ENCODE data around the gene ADCY5.

Gene ADCY5

DNA sequence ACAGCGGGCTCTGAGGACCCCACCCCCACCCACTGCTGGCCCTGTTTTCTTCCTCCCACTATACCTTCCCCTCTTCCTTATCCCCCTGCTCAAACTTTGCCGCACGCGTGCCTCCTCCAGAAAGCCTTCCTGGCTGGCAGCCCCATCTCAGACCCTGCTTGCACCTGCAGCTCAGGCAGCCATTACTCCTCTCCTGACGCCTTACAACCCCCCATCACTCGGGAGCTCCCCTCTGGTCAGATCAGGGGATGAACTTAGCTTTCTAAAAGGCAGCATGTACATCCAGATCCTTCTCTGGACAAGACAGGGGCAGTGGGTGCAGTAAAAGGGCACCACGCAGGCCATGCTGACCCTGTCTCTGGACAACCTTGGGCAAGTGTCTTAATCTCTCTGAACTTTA lies 152.6 kb downstream of the ADCY5 start:
- no peak for DNase-seq

DNA sequence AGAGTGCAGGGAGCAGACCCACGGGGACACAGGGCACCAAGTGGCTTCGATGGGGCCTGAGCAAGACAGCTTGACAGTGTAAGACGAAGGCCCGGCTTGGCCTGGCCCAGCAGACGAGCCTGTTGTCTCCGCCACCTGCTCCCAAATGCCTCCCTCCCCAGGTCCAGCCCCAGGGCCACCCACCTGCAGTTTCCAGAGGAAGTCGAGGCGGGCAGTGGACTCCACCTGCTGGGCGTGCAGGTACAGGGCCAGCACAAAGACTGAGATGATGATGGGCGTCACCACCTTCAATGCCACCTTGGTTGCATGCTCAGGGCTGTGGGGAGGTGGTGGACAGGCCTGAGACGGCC lies 153.0 kb downstream of the ADCY5 start:
- no peak for DNase-seq

DNA sequence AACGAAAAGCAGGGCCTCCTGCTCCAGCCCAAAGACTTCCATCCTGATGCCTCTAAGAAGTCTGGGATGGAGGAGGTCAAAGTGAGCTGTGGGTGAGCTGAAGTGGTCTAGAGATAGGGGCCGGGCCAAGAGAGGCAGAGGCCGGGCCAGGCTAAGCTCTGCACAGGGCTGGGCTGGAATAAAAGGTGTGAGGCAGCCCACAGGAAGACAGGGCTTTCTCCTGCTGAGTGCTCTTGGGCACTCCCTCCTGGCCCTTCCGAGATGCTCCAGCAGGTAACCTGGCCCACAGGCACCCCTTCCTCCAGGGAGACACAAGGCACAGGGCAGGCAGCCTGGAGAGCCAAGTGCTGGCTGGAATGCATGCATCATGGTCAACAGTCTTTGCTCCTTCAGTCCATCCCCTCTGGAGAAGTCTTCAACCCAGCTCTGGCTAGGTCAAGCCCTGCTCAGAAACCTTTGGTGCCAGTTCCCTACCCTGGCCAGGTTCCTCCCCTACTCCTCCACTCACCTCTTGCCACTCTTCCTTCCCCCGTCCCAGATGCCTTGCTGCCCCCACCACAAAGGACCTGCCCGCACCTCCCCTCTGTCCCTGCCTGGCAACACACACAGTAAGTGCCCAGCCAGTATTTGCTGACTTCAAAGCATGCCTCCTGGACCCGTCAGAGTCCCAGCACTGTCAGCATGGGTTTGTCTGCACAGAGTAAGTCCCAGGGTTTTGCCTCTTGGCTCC lies 153.6 kb downstream of the ADCY5 start:
- DNase-seq = no peak

DNA sequence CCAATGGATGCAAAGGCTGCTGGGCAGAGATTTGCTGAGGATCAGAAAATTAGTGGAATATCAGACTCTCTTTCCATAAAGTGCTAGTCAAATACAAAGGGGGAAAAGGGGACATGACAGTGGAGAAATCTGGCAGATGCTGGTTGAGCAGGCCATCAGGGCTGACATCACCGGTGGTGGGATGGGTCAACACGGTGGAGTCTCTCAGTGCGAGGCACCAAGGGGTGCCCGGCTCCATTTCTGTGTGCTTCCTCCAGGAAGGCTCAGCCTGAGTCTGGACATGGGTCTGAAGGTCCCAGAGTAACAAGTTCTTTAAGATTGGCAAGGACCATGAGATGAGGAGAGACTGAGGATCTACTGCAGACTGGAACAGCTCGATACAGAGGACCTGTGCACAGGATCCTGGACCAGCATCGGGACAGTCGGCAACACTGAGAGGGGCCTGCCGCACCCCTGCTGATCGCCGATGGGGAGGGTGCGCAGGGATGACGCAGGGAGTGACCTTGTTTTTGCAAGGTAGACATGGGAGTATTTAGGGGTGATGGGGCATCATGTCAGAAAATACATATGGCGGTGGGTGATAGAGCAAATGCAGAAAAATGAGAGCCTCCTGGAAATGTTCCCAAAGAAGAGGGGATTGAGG lies 154.5 kb downstream of the ADCY5 start:
- no peak for DNase-seq

GRCh38 chr3:123292321-123293310 lies 156.3 kb downstream of the ADCY5 start:
- no peak for DNase-seq

GRCh38 chr3:123291404-123291803 lies 157.5 kb downstream of the ADCY5 start:
- DNase-seq = no peak

DNA sequence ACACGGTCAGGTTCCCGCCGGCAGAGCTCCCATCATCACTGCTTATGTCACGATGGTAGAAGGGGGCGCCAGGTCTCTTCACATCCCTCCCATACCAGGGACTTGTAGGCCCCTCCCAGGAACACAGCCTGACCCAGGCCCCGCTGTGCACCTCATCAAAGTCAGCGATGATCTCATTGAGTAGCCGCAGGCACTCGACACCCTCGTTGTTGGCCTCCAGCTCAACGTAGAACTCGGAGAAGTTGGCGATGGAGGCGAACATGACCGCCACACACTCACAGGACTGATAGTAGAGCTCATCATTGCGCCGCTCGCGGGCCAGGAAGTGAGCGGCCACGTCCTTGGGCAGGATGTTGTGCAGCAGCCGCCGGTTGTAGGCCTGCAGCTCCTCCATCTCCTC lies 157.9 kb downstream of the ADCY5 start:
- DNase-seq = no peak

GRCh38 chr3:123290107-123290930 lies 158.6 kb downstream of the ADCY5 start:
- no peak for DNase-seq

DNA sequence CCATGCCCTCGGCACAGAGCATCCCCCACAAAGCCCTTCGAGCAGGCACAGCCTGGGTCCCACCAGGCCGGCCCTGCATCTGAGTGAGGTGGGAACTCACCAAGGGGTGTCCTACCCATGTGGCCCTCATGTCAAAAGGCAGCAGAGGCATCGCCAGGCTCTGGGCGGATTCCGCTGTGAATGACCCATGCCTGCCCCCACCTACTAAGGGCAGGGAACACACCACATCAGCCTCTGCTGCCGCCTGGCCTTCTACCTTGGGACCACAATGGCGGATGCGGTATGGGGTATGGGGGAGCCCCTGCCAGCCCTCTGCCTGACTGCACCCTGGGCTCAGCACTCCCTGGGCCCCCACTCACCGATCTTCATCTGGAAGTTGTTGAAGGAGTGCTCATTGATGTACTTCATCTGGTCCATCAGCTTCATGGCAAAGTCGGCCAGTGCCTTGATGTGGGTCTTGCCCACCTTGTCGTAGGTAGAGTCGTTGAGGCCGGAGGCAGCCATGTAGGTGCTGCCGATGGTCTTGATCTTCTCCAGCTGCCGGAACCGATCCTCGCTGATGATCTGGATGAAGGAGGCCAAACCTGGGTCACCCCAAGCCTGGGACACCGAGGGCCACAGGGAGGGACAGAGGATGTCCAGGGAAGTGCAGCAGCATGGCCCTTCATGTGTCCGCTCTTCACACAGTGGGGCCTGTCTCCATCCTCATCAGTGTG lies 159.3 kb downstream of the ADCY5 start:
- DNase-seq = no peak

GRCh38 chr3:123287962-123288302 lies 161.0 kb downstream of the ADCY5 start:
- DNase-seq = no peak

- DNase-seq = no peak
Measured at GRCh38 chr3:123287051-123287961, 161.6 kb downstream of the ADCY5 start.

DNA sequence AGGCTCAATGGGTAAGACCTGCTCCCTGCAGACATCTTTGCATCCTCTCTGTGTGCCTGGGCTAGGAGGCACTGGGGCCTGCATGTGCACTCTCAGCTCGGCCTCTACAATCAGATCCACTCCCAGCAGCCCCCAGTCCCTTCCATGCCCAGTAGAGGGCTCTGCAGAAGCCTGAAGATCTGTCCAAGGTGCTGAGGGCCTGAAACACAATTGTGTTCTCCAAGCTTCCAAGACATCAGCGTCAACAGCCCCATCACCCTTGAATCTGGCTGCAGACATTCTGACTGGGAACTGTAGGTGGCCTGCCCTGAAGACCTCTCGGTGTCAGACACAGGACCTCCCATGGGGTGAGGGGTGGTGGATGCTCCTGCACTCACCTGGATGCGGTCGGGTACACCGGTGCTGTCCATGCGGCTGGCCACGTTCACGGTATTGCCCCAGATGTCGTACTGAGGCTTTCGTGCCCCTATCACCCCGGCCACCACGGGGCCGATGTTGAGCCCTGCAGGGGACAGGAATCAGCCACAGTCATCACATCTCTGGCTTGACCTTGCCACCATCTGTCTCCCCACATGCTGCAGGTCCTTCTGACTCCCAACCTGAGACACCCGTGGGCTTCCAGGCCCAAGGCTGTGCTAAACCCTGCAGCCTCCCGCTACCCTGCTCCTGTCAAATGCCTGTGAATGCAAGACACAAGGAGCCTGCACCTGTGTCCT lies 162.4 kb downstream of the ADCY5 start:
- DNase-seq = no peak

DNA sequence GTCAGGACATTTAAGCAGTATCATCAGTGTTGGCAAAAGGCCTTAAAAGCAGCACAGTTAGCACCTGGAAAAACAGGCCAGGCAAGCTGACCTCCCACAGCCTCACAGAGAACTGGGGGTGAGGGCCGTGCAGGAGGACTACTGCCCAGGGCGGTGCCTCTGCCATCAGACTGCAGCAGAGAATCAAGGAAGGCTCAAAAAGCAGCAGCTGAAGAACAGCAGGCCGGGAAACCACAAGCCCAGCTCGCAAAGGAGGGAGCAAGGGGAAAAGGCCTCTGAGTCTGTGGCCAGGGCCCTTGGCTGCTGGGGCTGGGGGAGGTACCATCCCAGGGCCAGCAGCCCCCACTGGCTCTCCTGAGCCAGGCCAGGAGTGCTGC lies 163.0 kb downstream of the ADCY5 start:
- DNase-seq = no peak

GRCh38 chr3:123285479-123285878 lies 163.4 kb downstream of the ADCY5 start:
- no peak for DNase-seq

- DNase-seq = no peak
Measured at GRCh38 chr3:123285066-123285465, 163.8 kb downstream of the ADCY5 start.

DNA sequence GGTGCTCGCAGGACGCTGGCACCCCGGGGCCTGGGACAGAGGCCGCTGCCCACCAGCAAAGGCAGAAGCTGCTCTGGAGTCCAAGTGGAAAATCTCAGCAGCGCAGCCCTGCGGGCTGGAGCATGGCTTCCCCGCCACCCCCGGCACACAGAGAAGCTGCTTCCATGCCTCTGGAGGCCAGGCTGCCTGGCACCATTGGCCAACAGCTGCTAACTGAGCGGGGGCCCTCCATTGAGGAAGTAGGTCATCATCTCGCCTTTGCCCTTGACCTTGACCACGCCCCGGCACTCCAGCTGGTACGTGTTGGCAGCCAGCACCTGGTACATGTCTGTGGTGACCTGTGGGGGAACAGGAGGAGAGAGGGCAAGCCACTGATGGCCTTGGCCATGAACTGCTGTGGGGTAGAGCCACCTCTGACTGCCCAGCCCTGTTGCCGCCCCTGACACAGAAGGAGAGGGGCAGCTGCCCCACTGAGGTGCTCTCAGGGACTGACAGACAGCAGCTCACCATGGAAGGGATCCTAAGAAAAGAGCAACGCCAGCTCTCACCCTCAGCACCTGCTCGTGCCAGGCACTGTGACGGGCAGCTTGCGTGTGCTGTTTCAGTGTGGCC lies 164.4 kb downstream of the ADCY5 start:
- DNase-seq = no peak

GRCh38 chr3:123283657-123284398 lies 165.1 kb downstream of the ADCY5 start:
- no peak for DNase-seq

- no peak for DNase-seq
Measured at GRCh38 chr3:123283074-123283473, 165.8 kb downstream of the ADCY5 start.

GRCh38 chr3:123282461-123282860 lies 166.4 kb downstream of the ADCY5 start:
- DNase-seq = no peak
